Fibroblast of the aortic adventitia (primary cell): ENCODE data around the gene ADISSP. TPM values are rescaled to one million over a fixed set of nuclear protein-coding genes. Genes with fewer than 3 reads are reported as not detected.

Experiments
- DNase-seq: peaks from one replicate; pipeline ENCODE4 v3.0.0-alpha.2; 2010; ENCODE audit warnings: low read depth
- H3K4me3 ChIP-seq: 2 replicates; pipeline ENCODE4 v1.5.1; 2011; ENCODE audit warnings: low read depth, mild to moderate bottlenecking, control low read depth, low read length, moderate library complexity
- total RNA-seq: library from RNA; depleted of rRNA; stranded (reverse); fragments of >200 nt; gene quantifications from 2 replicates; pipeline ENCODE4 v1.2.3, GENCODE V29; 2012; ENCODE audit warnings: low replicate concordance
- TF ChIP-seq, protein P1 (sequence below): IDR thresholded peaks from 2 replicates; pipeline ENCODE4 v1.5.1; 2011; ENCODE audit warnings: mild to moderate bottlenecking, low read length, control low read depth, inconsistent platforms; ENCODE audit not compliant: insufficient read depth

The ADISSP gene
- total RNA-seq, 1 donor = 28.4 TPM

DNA sequence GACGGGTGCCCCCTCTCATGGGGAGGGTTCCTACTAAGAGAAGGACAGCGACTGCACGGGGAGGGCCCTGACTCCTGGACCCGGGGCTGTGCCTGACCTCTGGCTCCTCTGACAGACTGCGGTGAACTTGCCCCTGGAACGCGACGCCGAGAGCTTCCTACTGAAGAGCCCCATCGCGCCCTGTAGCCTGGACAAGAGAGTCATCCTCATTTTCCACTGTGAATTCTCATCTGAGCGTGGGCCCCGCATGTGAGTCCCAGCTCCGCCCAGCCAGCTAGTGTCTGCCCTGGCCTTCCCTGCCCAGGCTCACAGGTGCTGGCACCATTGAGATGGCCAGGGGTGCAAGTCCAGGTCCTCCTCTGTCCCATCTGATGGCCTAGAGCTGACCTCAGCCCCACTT, 35.7 kb upstream of the ADISSP start:
- TF ChIP-seq, protein P1, sequence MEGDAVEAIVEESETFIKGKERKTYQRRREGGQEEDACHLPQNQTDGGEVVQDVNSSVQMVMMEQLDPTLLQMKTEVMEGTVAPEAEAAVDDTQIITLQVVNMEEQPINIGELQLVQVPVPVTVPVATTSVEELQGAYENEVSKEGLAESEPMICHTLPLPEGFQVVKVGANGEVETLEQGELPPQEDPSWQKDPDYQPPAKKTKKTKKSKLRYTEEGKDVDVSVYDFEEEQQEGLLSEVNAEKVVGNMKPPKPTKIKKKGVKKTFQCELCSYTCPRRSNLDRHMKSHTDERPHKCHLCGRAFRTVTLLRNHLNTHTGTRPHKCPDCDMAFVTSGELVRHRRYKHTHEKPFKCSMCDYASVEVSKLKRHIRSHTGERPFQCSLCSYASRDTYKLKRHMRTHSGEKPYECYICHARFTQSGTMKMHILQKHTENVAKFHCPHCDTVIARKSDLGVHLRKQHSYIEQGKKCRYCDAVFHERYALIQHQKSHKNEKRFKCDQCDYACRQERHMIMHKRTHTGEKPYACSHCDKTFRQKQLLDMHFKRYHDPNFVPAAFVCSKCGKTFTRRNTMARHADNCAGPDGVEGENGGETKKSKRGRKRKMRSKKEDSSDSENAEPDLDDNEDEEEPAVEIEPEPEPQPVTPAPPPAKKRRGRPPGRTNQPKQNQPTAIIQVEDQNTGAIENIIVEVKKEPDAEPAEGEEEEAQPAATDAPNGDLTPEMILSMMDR = no peak
- no peak for DNase-seq
- no peak overlapping the region for H3K4me3 ChIP-seq

DNA sequence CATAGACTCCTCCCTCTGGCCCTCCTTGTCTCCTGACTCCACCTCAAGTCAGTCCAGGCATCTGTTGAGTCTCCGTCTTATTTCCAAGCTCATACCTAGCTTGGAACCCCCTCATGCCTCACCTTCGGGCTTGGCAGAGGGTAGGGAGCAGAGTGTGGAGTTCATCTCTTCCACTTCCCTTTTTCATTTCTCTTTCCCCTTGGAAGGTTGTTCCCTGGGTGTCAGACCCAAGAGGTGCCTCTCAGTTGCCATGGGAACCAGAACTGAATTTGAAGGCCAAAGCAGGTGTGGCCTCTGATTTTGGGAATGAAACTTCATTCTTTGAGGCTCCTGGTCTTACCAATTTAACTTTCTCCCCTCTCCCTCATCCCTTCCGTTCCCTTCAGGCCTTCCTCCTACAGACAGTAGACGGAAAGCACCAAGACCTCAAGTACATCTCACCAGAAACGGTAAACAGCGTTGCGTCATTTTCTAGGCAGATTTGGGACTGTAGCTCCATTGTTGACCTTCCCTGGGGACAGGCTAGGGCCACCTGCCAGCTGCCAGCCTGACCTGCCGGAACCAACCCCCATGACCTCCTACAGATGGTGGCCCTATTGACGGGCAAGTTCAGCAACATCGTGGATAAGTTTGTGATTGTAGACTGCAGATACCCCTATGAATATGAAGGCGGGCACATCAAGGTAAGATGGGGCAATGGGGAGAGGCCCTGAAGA, 35.1 kb upstream of the ADISSP start:
- no peak overlapping the region for H3K4me3 ChIP-seq
- no peak for DNase-seq
- TF ChIP-seq, protein P1 = no peak

- DNase-seq = no peak
- H3K4me3 ChIP-seq = no peak overlapping the region
- TF ChIP-seq, protein P1 = no peak
Observed at GRCh38 chr20:3801846-3802245, 34.3 kb upstream of the ADISSP start.

DNA sequence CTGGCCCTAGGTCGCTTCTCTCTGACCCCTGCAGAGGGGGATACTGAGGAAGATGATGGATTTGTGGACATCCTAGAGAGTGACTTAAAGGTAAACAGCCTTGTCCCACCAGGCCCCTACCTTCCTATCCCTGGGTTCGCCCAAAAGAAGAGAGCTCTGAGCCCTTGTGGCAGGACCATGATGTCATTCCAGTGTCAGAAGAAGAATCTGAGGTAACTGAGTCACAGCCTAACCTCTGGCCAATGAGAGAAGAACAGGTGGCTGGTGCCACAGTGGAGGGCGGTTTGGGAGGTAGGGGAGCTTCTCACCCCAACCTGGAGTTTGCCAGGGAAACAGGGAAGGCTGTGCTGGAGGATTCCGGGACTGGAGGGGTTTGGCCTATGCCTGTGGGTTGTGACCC, 33.7 kb upstream of the ADISSP start:
- no peak overlapping the region for H3K4me3 ChIP-seq
- no peak for DNase-seq
- TF ChIP-seq, protein P1 = no peak

DNA sequence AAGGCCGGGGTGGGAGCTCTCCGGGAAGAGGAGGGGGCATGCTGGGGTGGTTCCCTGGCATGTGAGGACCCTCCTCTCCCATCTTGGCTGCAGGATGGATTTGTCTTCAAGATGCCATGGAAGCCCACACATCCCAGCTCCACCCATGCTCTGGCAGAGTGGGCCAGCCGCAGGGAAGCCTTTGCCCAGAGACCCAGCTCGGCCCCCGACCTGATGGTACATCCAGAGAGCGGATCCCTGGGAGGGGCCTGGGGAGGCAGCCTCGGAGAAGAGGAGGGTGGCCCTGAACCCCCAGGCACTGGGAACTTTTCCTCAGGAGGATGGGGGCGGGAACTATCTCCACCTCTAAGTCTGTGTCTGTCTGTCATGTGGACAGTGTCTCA, 33.3 kb upstream of the ADISSP start:
- TF ChIP-seq, protein P1 = no peak
- no peak overlapping the region for H3K4me3 ChIP-seq
- DNase-seq = no peak

DNA sequence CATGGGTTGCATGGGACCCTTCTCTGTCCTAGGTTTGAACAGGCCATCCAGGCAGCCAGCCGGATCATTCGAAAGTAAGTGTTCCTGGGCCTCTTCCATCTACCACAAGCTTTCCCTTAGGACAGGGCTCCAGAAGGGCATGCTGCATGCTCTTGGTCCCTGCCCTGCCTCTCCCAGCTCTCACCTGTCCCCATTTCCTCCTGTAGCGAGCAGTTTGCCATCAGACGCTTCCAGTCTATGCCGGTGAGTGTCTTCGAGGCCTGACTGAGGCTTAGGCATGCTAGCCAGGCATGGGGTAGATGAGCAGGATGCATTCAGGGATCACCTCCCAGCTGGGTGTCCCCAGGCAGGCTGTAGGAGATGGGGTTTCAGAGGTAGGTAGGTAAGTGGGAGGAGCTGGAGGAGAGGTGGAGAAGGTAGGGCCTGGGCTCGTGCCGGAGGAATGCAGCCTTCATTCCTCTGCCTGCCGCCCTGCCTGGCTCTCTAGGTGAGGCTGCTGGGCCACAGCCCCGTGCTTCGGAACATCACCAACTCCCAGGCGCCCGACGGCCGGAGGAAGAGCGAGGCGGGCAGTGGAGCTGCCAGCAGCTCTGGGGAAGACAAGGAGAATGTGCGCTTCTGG, 32.8 kb upstream of the ADISSP start:
- peak overlapping the region; percentile 28 for H3K4me3 ChIP-seq
- DNase-seq = no peak
- TF ChIP-seq, protein P1 = no peak
